ENCODE data around the gene DGKQ. TPM values are rescaled to one million over a fixed set of nuclear protein-coding genes. Genes with fewer than 3 reads are reported as not detected.

DGKQ gene
- polyA plus RNA-seq, 2 of the 4 experiments (the other 2 are of a cell fraction): 2.7 to 7.8 TPM

GRCh38 chr4:957231-957580 is 16.2 kb downstream of the DGKQ start:
- Histone ChIP-seq H3K4me1 (no peaks in the 10 kb centered on the region), H3K27ac (no peak overlapping the region), H3K4me2 (no peak overlapping the region), H3K9me3 (no peaks in the 10 kb centered on the region), H3K4me3 (no peak overlapping the region)
- DNase-seq (ENCODE audit: low read depth in 1 of 2, low spot score in 1 of 2): no peak
- no peak for ATAC-seq
- POLR2A ChIA-PET: no interaction called here
- TF ChIP-seq FOSB (CRISPR knock-in tag; IDR thresholded peaks at IDR 0.05): no peak
- TF ChIP-seq TP53 (CRISPR knock-in tag; IDR thresholded peaks at IDR 0.05): no peak
- no peak for TF ChIP-seq MYC (IDR thresholded peaks at IDR 0.05; ENCODE audit: borderline replicate concordance, low read length)
- TF ChIP-seq POLR2A (IDR thresholded peaks at IDR 0.05; ENCODE audit: low read length): no peak
- no peak for TF ChIP-seq NFE2L2 (conservative IDR thresholded peaks at IDR 0.05; ENCODE audit: low read length)
- TF ChIP-seq GATA3 (IDR thresholded peaks at IDR 0.05; ENCODE audit: borderline replicate concordance): no peak
- TF ChIP-seq KDM1A (IDR thresholded peaks at IDR 0.05; ENCODE audit: low read depth): no peak
- no peak for TF ChIP-seq ESRRA (IDR thresholded peaks at IDR 0.05; ENCODE audit: borderline replicate concordance, low read length)
- TF ChIP-seq EHMT2 (IDR thresholded peaks at IDR 0.05; ENCODE audit: low read depth): no peak
- TF ChIP-seq PBX3 (IDR thresholded peaks at IDR 0.05): no peak
- TF ChIP-seq POLR2AphosphoS2 (conservative IDR thresholded peaks at IDR 0.05; ENCODE audit: low read length): no peak
- TF ChIP-seq PHF8 (IDR thresholded peaks at IDR 0.05; ENCODE audit: borderline replicate concordance, low read depth): no peak
- no peak for TF ChIP-seq TFCP2L1 (CRISPR knock-in tag; IDR thresholded peaks at IDR 0.05)
- TF ChIP-seq HDAC2 (IDR thresholded peaks at IDR 0.05): no peak
- no peak for TF ChIP-seq FOXS1 (CRISPR knock-in tag; IDR thresholded peaks at IDR 0.05)
- TF ChIP-seq CBX8 (IDR thresholded peaks at IDR 0.05): no peak
- no peak for TF ChIP-seq CHD2 (IDR thresholded peaks at IDR 0.05; ENCODE audit: low read length, partially characterized antibody)
- CTCF ChIA-PET: no interaction called here
- 49% methylated on average over 2 of the region's 8 CpGs for WGBS (ENCODE audit: missing lambda C conversion rate)
- FAIRE-seq: no peak

- ChIA-PET CTCF (no interaction called here), POLR2A (no interaction called here)
- TF ChIP-seq RAD21 (conservative IDR thresholded peaks at IDR 0.05 in 1 of 2, IDR thresholded peaks at IDR 0.05 in 1 of 2) (no peak), MAFK (IDR thresholded peaks at IDR 0.05; ENCODE audit: partially characterized antibody) (no peak), CBX2 (IDR thresholded peaks at IDR 0.05; ENCODE audit: borderline replicate concordance, low read depth) (no peak), HOXB13 (CRISPR knock-in tag; IDR thresholded peaks at IDR 0.05; ENCODE audit: low read depth) (no peak), CBX8 (IDR thresholded peaks at IDR 0.05) (no peak), CHD2 (IDR thresholded peaks at IDR 0.05; ENCODE audit: low read length, partially characterized antibody) (no peak), MAX (IDR thresholded peaks at IDR 0.05) (no peak), CEBPB (IDR thresholded peaks at IDR 0.05) (no peak), PHF8 (IDR thresholded peaks at IDR 0.05; ENCODE audit: borderline replicate concordance, low read depth) (no peak), ELK1 (IDR thresholded peaks at IDR 0.05; ENCODE audit: low read depth, low read length) (no peak), SREBF2 (IDR thresholded peaks at IDR 0.05) (no peak), HEYL (CRISPR knock-in tag; IDR thresholded peaks at IDR 0.05) (no peak), EHF (CRISPR knock-in tag; IDR thresholded peaks at IDR 0.05) (no peak)
- Histone ChIP-seq H3K4me1 (no peaks in the 10 kb centered on the region), H3K4me3 (no peak overlapping the region), H3K9me3 (no peaks in the 10 kb centered on the region), H3K4me2 (no peak overlapping the region), H3K27ac (no peak overlapping the region)
- DNase-seq (ENCODE audit: low read depth in 1 of 2, low spot score in 1 of 2) (no peak), ATAC-seq (no peak), FAIRE-seq (no peak)
- 76% methylated on average over 11 of the region's 14 CpGs for WGBS (ENCODE audit: missing lambda C conversion rate)
Measured at GRCh38 chr4:956531-957230, 16.7 kb downstream of the DGKQ start.

Measured in A549 (cell line).